Measurements from ENCODE around the gene DTYMK.
"Not testable (repeated sequence)": the region's sequence is repeated elsewhere in the genome, so short reads cannot be mapped to it uniquely, and the experiment has no call there.

The DTYMK gene

GRCh38 chr2:241670333-241671110 lies 16.1 kb downstream of the DTYMK start:
- DNase-seq: no peak
- in situ Hi-C loops (cut with HindIII; ENCODE audit: low pct_ligation_motif_present, low sequenced_read_pairs): no loop called here
- no peak overlapping the region for H3K4me3 ChIP-seq (ENCODE audit: low read depth, low read length)
- H3K27ac ChIP-seq: no peak overlapping the region
- no peak for TF ChIP-seq CTCF (IDR thresholded peaks at IDR 0.05; ENCODE audit: low read depth, low read length, missing control alignments)
- peaks cover 31% of the 10 kb centered on the region for H3K36me3 ChIP-seq (replicated peaks)
- no peaks in the 10 kb centered on the region for H3K27me3 ChIP-seq (replicated peaks)

GRCh38 chr2:241668839-241669238 lies 17.8 kb downstream of the DTYMK start:
- TF ChIP-seq CTCF (IDR thresholded peaks at IDR 0.05; ENCODE audit: low read depth, low read length, missing control alignments): no peak
- DNase-seq: no peak
- Histone ChIP-seq H3K36me3 (replicated peaks) (peaks cover 31% of the 10 kb centered on the region), H3K27me3 (replicated peaks) (no peaks in the 10 kb centered on the region), H3K27ac (no peak overlapping the region), H3K4me3 (ENCODE audit: low read depth, low read length) (no peak overlapping the region)
- in situ Hi-C loops (cut with HindIII; ENCODE audit: low pct_ligation_motif_present, low sequenced_read_pairs): no loop called here

- DNase-seq: no peak
- TF ChIP-seq CTCF (IDR thresholded peaks at IDR 0.05; ENCODE audit: low read depth, low read length, missing control alignments): no peak
- in situ Hi-C loops (cut with HindIII; ENCODE audit: low pct_ligation_motif_present, low sequenced_read_pairs): no loop called here
- no peaks in the 10 kb centered on the region for H3K27me3 ChIP-seq (replicated peaks)
- H3K36me3 ChIP-seq (replicated peaks): peaks cover 31% of the 10 kb centered on the region
- no peak overlapping the region for H3K27ac ChIP-seq
- no peak overlapping the region for H3K4me3 ChIP-seq (ENCODE audit: low read depth, low read length)
Measured at GRCh38 chr2:241668354-241668753, 18.3 kb downstream of the DTYMK start.

GRCh38 chr2:241666627-241667400 lies 19.8 kb downstream of the DTYMK start:
- Histone ChIP-seq H3K36me3 (replicated peaks) (peaks cover 25% of the 10 kb centered on the region), H3K27ac (peak overlapping the region; percentile 25), H3K27me3 (replicated peaks) (no peaks in the 10 kb centered on the region), H3K4me3 (ENCODE audit: low read depth, low read length) (peak overlapping the region; percentile 17)
- peak; percentile 15 for TF ChIP-seq CTCF (IDR thresholded peaks at IDR 0.05; ENCODE audit: low read depth, low read length, missing control alignments)
- DNase-seq: peak; percentile 65
- in situ Hi-C loops (cut with HindIII; ENCODE audit: low pct_ligation_motif_present, low sequenced_read_pairs): no loop called here

GRCh38 chr2:241665731-241666440 lies 20.7 kb downstream of the DTYMK start:
- in situ Hi-C loops (cut with HindIII; ENCODE audit: low pct_ligation_motif_present, low sequenced_read_pairs): no loop called here
- H3K27me3 ChIP-seq (replicated peaks): no peaks in the 10 kb centered on the region
- peaks cover 22% of the 10 kb centered on the region for H3K36me3 ChIP-seq (replicated peaks)
- TF ChIP-seq CTCF (IDR thresholded peaks at IDR 0.05; ENCODE audit: low read depth, low read length, missing control alignments): no peak
- DNase-seq: no peak
- peak overlapping the region; percentile 95 for H3K27ac ChIP-seq
- H3K4me3 ChIP-seq (ENCODE audit: low read depth, low read length): peak overlapping the region; percentile 26

GRCh38 chr2:241662731-241663130 lies 23.9 kb downstream of the DTYMK start:
- in situ Hi-C loops (cut with HindIII; ENCODE audit: low pct_ligation_motif_present, low sequenced_read_pairs); H3K27me3 ChIP-seq (replicated peaks); DNase-seq; H3K27ac ChIP-seq; H3K4me3 ChIP-seq (ENCODE audit: low read depth, low read length): not testable (repeated sequence)
- peaks cover 23% of the 10 kb centered on the region for H3K36me3 ChIP-seq (replicated peaks)

All from brain microvascular endothelial cell (primary cell).